Inferior parietal cortex (tissue), 1 donor: ENCODE measurements around the gene WRAP53.
A peak's percentile ranks its signal among the peaks of the same experiment; 100 is the strongest.

Experiments
- DNase-seq: peaks from one replicate; pipeline ENCODE4 v3.0.0-alpha.2; 2016; ENCODE audit errors: extremely low spot score

The WRAP53 gene

DNA sequence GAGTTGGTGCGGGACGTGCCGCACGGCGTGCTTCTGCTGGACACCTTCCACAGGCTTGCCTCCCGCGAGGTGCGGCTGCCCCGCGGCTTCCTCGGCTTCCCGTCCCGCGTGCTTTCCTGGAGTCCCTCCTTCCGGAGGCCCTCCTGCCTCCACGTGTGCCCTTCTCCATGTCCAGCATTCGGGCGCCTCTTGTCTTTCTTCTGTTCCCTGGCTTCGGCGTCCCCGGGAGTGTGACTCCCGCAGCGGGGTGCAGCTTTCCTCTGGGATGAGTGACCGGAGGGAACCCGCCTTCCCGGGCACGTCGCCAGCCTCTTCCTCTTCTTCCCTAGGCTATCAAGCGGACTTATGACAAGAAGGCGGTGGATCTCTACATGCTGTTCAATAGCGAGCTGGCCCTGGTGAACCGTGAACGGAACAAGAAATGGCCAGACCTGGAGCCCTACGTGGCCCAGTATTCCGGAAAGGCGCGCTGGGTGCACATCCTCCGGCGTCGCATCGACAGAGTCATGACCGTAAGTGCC is 52.3 kb downstream of the WRAP53 start:
- no peak for DNase-seq

DNA sequence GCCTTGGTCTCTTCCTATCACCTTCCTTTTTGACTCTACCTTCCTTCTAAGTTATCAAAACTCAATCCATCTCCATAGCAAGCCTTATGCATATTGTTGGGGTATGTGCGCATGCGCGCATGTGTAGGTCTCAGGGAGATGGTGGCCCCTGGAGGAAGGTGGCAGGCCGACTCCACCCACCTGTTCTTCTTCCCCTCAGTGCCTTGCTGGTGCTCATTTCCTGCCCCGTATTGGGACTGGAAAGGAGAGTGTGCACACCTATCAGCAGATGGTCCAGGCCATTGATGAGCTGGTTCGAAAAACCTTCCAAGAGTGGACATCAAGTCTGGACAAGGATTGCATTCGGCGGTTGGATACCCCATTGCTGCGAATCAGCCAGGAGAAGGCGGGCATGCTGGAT is 54.5 kb downstream of the WRAP53 start:
- no peak for DNase-seq

DNA sequence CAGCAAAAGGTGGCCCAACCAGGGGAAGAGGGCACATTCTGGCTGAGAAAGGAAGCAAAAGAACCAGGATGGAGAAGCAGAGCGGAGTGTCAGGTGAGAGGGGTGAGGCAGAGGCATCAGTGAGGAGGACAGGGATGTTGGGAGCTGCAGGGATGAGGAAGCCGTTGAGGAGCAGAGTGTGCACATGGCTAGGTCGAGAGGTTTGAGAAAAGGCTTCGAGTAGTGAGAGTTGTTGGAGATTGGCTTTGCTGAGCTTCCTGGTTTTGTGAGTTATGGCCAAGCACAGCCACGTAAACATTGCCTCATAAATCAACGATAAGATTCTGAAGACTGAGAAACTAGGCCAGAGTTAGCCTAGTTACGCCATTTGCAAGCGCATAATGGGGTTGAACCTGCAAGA is 56.1 kb downstream of the WRAP53 start:
- no peak for DNase-seq

DNA sequence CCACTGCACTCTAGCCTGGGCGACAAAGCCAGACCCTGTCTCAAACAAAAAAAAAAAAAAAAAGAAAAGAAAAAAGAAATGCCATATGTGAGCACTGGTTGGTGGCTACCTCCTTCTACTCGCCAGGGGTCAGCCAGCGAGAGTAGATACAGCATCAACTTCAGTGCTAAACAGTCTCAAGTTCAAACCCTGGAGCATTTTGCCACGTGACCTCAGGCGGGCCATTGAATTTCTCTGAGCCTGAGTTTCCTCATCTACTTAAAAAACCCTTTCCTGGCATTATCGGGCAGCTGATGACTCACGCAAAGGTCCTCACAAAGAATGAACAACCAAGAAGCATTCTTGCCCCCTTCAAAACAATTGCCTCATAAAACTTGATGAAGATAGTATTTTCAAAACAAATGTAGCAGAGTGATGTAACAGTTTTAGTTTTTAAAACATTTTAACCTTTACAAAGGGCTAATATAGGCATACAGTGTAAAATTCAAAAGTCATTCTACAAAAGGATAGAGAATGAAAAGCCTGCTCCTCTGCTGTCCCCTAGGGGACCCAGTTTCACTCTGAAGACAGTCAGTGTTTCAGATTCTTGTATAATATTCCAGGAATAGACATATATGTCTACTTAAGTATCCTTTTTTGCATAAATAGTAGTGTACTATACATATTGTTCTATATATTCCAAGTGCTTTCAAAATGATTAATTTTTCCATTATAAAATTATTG is 57.6 kb downstream of the WRAP53 start:
- no peak for DNase-seq

DNA sequence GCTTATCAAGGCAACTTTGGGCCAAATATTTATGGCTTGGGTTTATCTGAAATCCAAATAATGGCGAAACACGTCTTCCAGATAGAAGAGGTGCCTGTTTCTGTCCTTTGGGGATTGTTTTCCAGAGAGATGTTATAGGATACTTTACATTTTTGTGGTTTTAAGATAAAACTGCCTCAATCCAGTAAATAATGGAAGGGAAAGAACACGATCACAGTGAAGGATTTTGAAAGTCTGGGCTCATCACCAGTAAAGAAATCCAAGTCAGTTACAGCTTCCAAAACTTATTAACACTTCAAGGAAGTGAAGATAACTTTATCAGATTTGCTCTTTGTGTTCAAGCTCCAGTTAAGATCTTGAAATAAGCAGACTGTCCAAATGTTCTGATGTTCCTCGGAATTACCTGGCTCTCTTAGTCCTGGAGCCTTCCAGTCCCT is 59.4 kb downstream of the WRAP53 start:
- no peak for DNase-seq

DNA sequence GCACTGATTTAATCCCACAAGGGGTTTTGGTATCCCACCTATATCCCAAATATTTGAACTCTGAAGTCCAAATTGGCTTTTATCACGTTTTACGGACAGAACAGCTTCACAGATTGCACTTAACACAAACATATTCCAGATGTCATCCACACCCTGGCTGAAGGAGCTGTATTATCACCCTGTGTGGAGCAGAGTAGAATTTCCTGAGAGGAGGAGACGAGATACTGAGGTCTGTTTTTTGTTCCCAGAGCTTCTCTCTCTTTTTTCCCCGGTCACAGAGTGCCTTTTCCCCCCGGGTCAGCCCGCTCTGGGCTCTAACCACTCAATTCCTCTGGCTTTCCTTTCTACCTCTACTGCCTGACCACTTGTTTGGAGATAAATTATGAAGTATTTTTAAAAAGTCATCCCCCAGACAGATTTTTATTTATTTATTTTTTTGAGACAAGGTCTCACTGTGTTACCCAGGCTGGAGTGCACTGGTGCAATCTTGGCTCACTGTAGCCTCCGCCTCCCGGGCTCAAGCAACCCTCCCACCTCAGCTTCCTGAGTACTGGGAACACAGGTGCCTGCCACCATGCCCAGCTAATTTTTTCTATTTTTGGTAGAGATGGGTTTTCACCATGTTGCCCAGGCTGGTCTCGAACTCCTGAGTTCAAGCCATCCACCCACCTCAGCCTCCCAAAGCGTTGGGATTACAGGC is 59.9 kb downstream of the WRAP53 start:
- no peak for DNase-seq

DNA sequence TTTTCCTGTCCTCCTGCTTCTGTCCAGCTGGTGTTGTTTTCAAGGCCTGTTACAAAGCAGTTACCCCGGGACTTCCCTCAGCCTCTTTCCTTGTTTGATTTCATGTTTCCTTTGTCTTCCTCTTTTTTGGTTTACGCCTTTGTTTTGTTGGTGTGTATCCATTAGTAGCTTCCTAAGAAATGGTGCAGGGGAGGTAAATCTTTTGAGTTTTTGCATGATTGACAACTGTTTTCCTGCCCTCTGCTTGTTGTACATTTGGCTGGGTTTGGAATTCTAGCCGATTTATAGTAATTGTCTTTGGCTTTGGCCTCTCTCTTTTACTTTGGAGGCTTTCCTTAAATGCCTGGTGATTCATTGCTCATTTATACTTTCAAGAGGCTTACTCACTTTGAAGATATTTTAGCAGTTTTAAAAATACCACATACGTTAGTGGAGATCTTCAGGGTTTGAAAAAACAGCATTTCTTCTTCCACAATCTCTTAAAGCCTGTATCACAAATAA is 62.1 kb downstream of the WRAP53 start:
- peak; percentile 34 for DNase-seq
